ENCODE data around the gene CLEC20A. TPM values are rescaled to one million over a fixed set of nuclear protein-coding genes. Genes with fewer than 3 reads are reported as not detected.

The CLEC20A gene
- total RNA-seq, 2 donors from 2014 or later, result not detected

DNA sequence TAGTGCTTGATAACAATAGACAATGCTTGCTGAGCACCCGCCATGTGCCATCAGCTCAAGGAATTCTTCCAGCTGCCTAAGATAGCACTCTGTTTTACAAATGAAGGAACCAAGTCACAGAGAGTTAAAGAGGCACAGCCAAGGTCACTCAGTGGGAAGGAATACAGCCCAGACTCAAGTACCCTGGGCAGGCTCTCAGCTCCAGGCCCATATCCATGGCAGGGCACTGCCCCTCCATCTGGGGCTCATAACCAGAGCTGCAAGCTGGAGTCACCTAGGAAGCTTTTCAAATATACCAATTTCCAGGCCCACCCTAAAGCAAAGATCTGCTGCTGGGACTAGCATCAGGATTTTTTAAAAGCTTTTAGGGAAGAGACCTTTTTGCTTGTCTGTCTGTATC is 1.6 kb downstream of the CLEC20A start:
- no peaks in the 10 kb centered on the region for H3K9me3 ChIP-seq
- TF ChIP-seq POLR2AphosphoS5 (IDR thresholded peaks at IDR 0.05), result no peak
- no peaks in the 10 kb centered on the region for H3K4me1 ChIP-seq (replicated peaks)
- intact Hi-C loops (cut with DNase I), result no loop called here
- H3K27me3 ChIP-seq (replicated peaks; ENCODE audit: insufficient read depth), result no peaks in the 10 kb centered on the region
- no peak for DNase-seq (ENCODE audit: low spot score)
- H3K4me3 ChIP-seq, result no peak overlapping the region
- H3K36me3 ChIP-seq, result no peaks in the 10 kb centered on the region
- H3K27ac ChIP-seq, result no peak overlapping the region
- 100% methylated on average over 1 of the region's 1 CpG for WGBS

DNA sequence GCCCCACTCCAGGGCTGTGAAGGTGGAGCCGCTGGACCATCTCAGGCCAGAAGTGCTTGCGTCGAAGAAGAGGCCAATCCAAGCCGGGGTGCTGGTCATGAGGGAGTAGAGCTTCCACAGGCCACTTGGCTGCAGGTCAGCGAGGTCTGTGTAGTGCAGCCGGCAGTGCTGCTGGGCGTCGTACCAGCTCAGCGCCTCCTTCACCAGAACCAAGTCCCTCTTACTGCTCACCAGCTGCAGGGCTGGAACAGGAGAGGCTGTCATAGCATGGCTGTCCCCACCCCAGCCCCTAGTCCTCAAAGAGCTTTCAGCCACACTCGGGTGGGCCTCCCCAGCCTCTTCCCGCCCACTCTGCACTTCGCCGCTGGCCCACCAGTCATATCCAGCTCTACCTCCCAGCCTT is 2.2 kb downstream of the CLEC20A start:
- 97% methylated on average over 13 of the region's 13 CpGs for WGBS
- TF ChIP-seq POLR2A (IDR thresholded peaks at IDR 0.05) (no peak), POLR2AphosphoS5 (IDR thresholded peaks at IDR 0.05) (no peak)
- TF ChIP-seq, protein P1, sequence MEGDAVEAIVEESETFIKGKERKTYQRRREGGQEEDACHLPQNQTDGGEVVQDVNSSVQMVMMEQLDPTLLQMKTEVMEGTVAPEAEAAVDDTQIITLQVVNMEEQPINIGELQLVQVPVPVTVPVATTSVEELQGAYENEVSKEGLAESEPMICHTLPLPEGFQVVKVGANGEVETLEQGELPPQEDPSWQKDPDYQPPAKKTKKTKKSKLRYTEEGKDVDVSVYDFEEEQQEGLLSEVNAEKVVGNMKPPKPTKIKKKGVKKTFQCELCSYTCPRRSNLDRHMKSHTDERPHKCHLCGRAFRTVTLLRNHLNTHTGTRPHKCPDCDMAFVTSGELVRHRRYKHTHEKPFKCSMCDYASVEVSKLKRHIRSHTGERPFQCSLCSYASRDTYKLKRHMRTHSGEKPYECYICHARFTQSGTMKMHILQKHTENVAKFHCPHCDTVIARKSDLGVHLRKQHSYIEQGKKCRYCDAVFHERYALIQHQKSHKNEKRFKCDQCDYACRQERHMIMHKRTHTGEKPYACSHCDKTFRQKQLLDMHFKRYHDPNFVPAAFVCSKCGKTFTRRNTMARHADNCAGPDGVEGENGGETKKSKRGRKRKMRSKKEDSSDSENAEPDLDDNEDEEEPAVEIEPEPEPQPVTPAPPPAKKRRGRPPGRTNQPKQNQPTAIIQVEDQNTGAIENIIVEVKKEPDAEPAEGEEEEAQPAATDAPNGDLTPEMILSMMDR (IDR thresholded peaks at IDR 0.05), result no peak
- DNase-seq (ENCODE audit: low spot score), result no peak
- H3K4me3 ChIP-seq, result no peak overlapping the region
- H3K36me3 ChIP-seq, result no peaks in the 10 kb centered on the region
- no peak overlapping the region for H3K27ac ChIP-seq
- intact Hi-C loops (cut with DNase I), result no loop called here
- no peaks in the 10 kb centered on the region for H3K27me3 ChIP-seq (replicated peaks; ENCODE audit: insufficient read depth)
- no peaks in the 10 kb centered on the region for H3K4me1 ChIP-seq (replicated peaks)
- H3K9me3 ChIP-seq, result no peaks in the 10 kb centered on the region

DNA sequence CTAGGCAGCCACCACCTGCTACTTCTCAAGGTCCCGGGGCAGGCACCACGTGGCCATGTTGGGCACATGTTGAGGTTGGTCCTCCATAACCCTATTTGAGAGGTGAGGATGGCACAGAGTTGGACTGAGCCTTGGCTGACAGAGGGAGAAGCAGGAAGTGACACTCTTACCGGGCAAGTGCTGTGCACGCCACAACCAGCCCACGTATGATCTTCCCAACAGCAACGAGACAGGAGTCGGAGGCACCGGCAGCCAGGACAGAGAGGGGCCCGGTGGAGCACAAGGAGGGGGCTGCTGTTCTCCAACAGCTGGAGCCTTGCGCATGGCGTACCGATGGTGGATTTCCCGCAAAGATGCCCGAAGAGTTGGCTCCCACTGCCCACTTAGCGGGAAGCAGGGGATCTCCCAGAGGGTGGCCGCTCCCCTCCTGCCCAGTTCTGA is 3.4 kb downstream of the CLEC20A start:
- WGBS, result 90% methylated on average over 16 of the region's 16 CpGs
- Histone ChIP-seq H3K9me3 (no peaks in the 10 kb centered on the region), H3K4me1 (replicated peaks) (no peaks in the 10 kb centered on the region), H3K27me3 (replicated peaks; ENCODE audit: insufficient read depth) (no peaks in the 10 kb centered on the region), H3K4me3 (no peak overlapping the region), H3K36me3 (no peaks in the 10 kb centered on the region), H3K27ac (no peak overlapping the region)
- intact Hi-C loops (cut with DNase I), result no loop called here
- TF ChIP-seq POLR2AphosphoS5 (IDR thresholded peaks at IDR 0.05), result no peak
- TF ChIP-seq, protein P1 (IDR thresholded peaks at IDR 0.05), result no peak
- TF ChIP-seq POLR2A (IDR thresholded peaks at IDR 0.05), result no peak
- no peak for DNase-seq (ENCODE audit: low spot score)

GRCh38 chr1:178492341-178492740 is 4.4 kb downstream of the CLEC20A start:
- intact Hi-C loops (cut with DNase I), result no loop called here
- 88% methylated on average over 11 of the region's 11 CpGs for WGBS
- DNase-seq (ENCODE audit: low spot score), result no peak

GRCh38 chr1:178491721-178492120 is 5.0 kb downstream of the CLEC20A start:
- intact Hi-C loops (cut with DNase I), result no loop called here
- no peak overlapping the region for H3K27ac ChIP-seq
- no peaks in the 10 kb centered on the region for H3K9me3 ChIP-seq
- no peak for DNase-seq (ENCODE audit: low spot score)
- no peak overlapping the region for H3K4me3 ChIP-seq
- no peaks in the 10 kb centered on the region for H3K27me3 ChIP-seq (replicated peaks; ENCODE audit: insufficient read depth)
- no peak for TF ChIP-seq POLR2AphosphoS5 (IDR thresholded peaks at IDR 0.05)
- no peaks in the 10 kb centered on the region for H3K36me3 ChIP-seq
- no peaks in the 10 kb centered on the region for H3K4me1 ChIP-seq (replicated peaks)
- WGBS, result 95% methylated on average over 4 of the region's 4 CpGs

More at GRCh38 chr1:178492341-178492740, 4.4 kb downstream of the CLEC20A start:
- no peak overlapping the region for H3K27ac ChIP-seq
- H3K27me3 ChIP-seq (replicated peaks; ENCODE audit: insufficient read depth), result no peaks in the 10 kb centered on the region
- H3K4me1 ChIP-seq (replicated peaks), result no peaks in the 10 kb centered on the region
- TF ChIP-seq, protein P1 (IDR thresholded peaks at IDR 0.05), result no peak
- TF ChIP-seq POLR2A (IDR thresholded peaks at IDR 0.05) (no peak), POLR2AphosphoS5 (IDR thresholded peaks at IDR 0.05) (no peak)
- no peaks in the 10 kb centered on the region for H3K36me3 ChIP-seq
- no peaks in the 10 kb centered on the region for H3K9me3 ChIP-seq
- no peak overlapping the region for H3K4me3 ChIP-seq

DNA sequence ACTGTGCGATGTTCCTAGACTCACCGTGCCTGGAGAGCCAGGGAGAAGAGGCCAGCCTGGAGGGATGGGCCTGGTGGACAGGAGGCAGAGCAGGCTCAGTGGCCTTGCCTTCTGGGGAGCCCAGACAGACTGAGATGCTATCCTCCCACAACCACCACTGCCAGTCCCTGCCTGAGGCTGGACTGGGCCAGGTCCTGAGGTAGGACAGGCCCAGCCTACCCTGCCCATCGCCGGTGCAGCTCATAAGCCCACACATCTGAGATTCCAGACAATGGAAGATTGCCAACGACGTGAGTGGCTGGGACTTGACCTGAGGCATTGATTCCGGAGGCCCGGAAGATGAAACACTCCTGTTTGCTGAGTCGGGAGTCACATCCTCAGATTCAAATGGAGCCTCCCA is 5.8 kb downstream of the CLEC20A start:
- TF ChIP-seq, protein P1 (IDR thresholded peaks at IDR 0.05), result no peak
- no peak for TF ChIP-seq POLR2AphosphoS5 (IDR thresholded peaks at IDR 0.05)
- TF ChIP-seq POLR2A (IDR thresholded peaks at IDR 0.05), result no peak
- Histone ChIP-seq H3K4me1 (replicated peaks) (no peaks in the 10 kb centered on the region), H3K27me3 (replicated peaks; ENCODE audit: insufficient read depth) (no peaks in the 10 kb centered on the region), H3K36me3 (no peaks in the 10 kb centered on the region), H3K4me3 (no peak overlapping the region), H3K9me3 (no peaks in the 10 kb centered on the region), H3K27ac (no peak overlapping the region)
- intact Hi-C loops (cut with DNase I), result no loop called here
- no peak for DNase-seq (ENCODE audit: low spot score)
- 83% methylated on average over 9 of the region's 9 CpGs for WGBS

Measured in prostate gland (tissue), 2 donors.